ENCODE measurements around the gene C1QTNF3. TPM values are rescaled to one million over a fixed set of nuclear protein-coding genes. Genes with fewer than 3 reads are reported as not detected.

Gene C1QTNF3
- total RNA-seq, 1 experiment from 2014 or later, result 2.1 TPM

DNA sequence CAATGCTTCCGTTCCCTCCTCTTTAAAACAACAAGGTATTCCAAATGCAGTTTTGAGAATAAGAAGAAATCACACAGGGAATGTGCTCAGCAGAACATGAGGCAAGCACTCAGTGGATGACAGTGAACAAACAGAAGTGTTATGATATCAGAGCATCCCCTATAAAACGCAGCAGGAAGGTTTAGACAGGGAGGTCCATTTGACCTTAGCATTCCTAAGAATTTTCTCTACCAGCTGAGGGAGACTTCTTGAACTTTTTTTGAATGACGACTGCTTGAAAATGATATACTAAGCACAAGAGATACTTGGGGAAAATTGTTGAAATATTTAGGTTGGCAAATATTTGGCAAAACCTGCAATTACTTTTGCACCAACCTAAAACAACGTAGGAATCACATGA is 39.1 kb downstream of the C1QTNF3 start:
- no peak for TF ChIP-seq CTCF (IDR thresholded peaks at IDR 0.05; ENCODE audit: unreplicated experiment)
- no TSS peak for BruUV-seq (replicated peaks)
- H3K9me3 Mint-ChIP-seq (ENCODE audit: low read depth, unreplicated experiment), result no peaks in the 10 kb centered on the region
- DNase-seq, result no peak
- H3K36me3 Mint-ChIP-seq (ENCODE audit: insufficient read depth, unreplicated experiment), result peaks cover 22% of the 10 kb centered on the region
- H3K27me3 Mint-ChIP-seq (ENCODE audit: unreplicated experiment), result no peaks in the 10 kb centered on the region
- H3K4me1 Mint-ChIP-seq (ENCODE audit: low read depth, unreplicated experiment), result peaks cover 17% of the 10 kb centered on the region
- no peak overlapping the region for H3K27ac Mint-ChIP-seq (ENCODE audit: unreplicated experiment)
- CTCF ChIA-PET, result no interaction called here
- intact Hi-C loops (cut with micrococcal nuclease; ENCODE audit: unreplicated experiment), result no loop called here
- no peak overlapping the region for H3K4me3 Mint-ChIP-seq (ENCODE audit: low read depth, unreplicated experiment)

DNA sequence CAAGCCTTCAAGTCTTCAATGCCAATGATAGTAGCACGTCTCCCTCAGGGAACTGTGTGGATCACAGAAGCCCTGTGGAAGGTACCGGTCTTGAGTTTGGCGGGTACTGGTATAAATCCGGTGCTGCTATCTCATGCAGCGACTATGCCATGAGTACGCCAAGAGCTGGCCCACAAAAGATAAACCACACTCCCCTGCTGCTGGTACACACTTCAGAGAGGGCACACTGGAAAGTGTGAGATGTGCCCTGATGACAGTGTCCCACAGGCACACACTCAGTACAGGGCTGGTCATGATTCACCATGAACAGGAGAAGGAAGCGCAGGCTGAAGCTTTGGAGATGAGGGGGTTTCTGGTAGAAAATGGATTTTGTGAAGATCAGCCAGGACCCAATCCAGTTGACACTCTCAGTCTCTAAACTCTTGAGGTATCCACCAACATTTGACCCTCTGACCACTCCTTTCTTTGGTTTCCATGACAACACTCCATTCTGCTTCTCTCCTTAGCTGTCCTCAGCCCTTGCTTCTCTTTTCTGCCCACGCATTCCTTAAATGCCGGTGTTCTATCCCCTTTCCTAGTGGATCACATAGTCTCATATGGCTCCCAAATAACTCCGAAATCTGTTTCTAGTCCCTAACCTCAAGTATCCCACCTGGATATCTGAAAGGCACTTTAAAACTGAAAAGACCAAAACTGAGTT is 40.2 kb downstream of the C1QTNF3 start:
- CTCF ChIA-PET, result no interaction called here
- H3K4me1 Mint-ChIP-seq (ENCODE audit: low read depth, unreplicated experiment), result peaks cover 15% of the 10 kb centered on the region
- DNase-seq, result no peak

GRCh38 chr5:34001241-34001841 is 41.7 kb downstream of the C1QTNF3 start:
- intact Hi-C loops (cut with micrococcal nuclease; ENCODE audit: unreplicated experiment), result no loop called here
- DNase-seq, result no peak
- H3K4me3 Mint-ChIP-seq (ENCODE audit: low read depth, unreplicated experiment), result no peak overlapping the region
- no peak for TF ChIP-seq CTCF (IDR thresholded peaks at IDR 0.05; ENCODE audit: unreplicated experiment)
- no peaks in the 10 kb centered on the region for H3K36me3 Mint-ChIP-seq (ENCODE audit: insufficient read depth, unreplicated experiment)
- H3K4me1 Mint-ChIP-seq (ENCODE audit: low read depth, unreplicated experiment), result peaks cover 5% of the 10 kb centered on the region
- no peaks in the 10 kb centered on the region for H3K27me3 Mint-ChIP-seq (ENCODE audit: unreplicated experiment)
- no TSS peak for BruUV-seq (replicated peaks)
- no peak overlapping the region for H3K27ac Mint-ChIP-seq (ENCODE audit: unreplicated experiment)
- H3K9me3 Mint-ChIP-seq (ENCODE audit: low read depth, unreplicated experiment), result no peaks in the 10 kb centered on the region
- CTCF ChIA-PET, result no interaction called here

More for the DNA sequence above, 40.2 kb downstream of the C1QTNF3 start:
- BruUV-seq (replicated peaks), result no TSS peak
- H3K27me3 Mint-ChIP-seq (ENCODE audit: unreplicated experiment), result no peaks in the 10 kb centered on the region
- TF ChIP-seq CTCF (IDR thresholded peaks at IDR 0.05; ENCODE audit: unreplicated experiment), result no peak
- H3K27ac Mint-ChIP-seq (ENCODE audit: unreplicated experiment), result no peak overlapping the region
- H3K9me3 Mint-ChIP-seq (ENCODE audit: low read depth, unreplicated experiment), result no peaks in the 10 kb centered on the region
- intact Hi-C loops (cut with micrococcal nuclease; ENCODE audit: unreplicated experiment), result no loop called here
- no peak overlapping the region for H3K4me3 Mint-ChIP-seq (ENCODE audit: low read depth, unreplicated experiment)
- peaks cover 12% of the 10 kb centered on the region for H3K36me3 Mint-ChIP-seq (ENCODE audit: insufficient read depth, unreplicated experiment)

GRCh38 chr5:33999978-34000377 is 43.0 kb downstream of the C1QTNF3 start:
- H3K9me3 Mint-ChIP-seq (ENCODE audit: low read depth, unreplicated experiment), result no peaks in the 10 kb centered on the region
- H3K4me1 Mint-ChIP-seq (ENCODE audit: low read depth, unreplicated experiment), result no peaks in the 10 kb centered on the region
- H3K27ac Mint-ChIP-seq (ENCODE audit: unreplicated experiment), result no peak overlapping the region
- no TSS peak for BruUV-seq (replicated peaks)
- TF ChIP-seq CTCF (IDR thresholded peaks at IDR 0.05; ENCODE audit: unreplicated experiment), result no peak
- intact Hi-C loops (cut with micrococcal nuclease; ENCODE audit: unreplicated experiment), result loop anchor here (5.0 kb wide), 1 partner anchor 452 kb away; no protein-coding TSS in a partner anchor
- H3K36me3 Mint-ChIP-seq (ENCODE audit: insufficient read depth, unreplicated experiment), result no peaks in the 10 kb centered on the region
- H3K4me3 Mint-ChIP-seq (ENCODE audit: low read depth, unreplicated experiment), result no peak overlapping the region
- CTCF ChIA-PET, result no interaction called here
- DNase-seq, result no peak
- H3K27me3 Mint-ChIP-seq (ENCODE audit: unreplicated experiment), result no peaks in the 10 kb centered on the region

All from Calu3 (cell line).